ENCODE data around the gene TTF2. TPM values are rescaled to one million over a fixed set of nuclear protein-coding genes. Genes with fewer than 3 reads are reported as not detected.

The TTF2 gene
- total and polyA plus RNA-seq, 9 of the 15 experiments (the other 6 are each of a cell fraction or from before 2014, with no cell fraction given): 9.4 to 71.1 (median 42.1) TPM

GRCh38 chr1:117122330-117123025 lies 62.4 kb downstream of the TTF2 start (continued):
- TF ChIP-seq CBX1 (IDR thresholded peaks at IDR 0.05; ENCODE audit: low read depth) (no peak), ZEB2 (IDR thresholded peaks at IDR 0.05) (no peak), SP2 (IDR thresholded peaks at IDR 0.05; ENCODE audit: extremely low read depth, low read depth, low read length, poor library complexity, severe bottlenecking) (no peak), CHD7 (IDR thresholded peaks at IDR 0.05; ENCODE audit: low read depth, low read length) (no peak), NR2C1 (IDR thresholded peaks at IDR 0.05) (no peak), NR2C1 (tag; IDR thresholded peaks at IDR 0.05) (no peak), ELF4 (CRISPR knock-in tag; IDR thresholded peaks at IDR 0.05) (no peak), MXD1 (CRISPR knock-in tag; IDR thresholded peaks at IDR 0.05; ENCODE audit: borderline replicate concordance, poor library complexity, severe bottlenecking) (no peak), CBX8 (IDR thresholded peaks at IDR 0.05; ENCODE audit: borderline replicate concordance, extremely low read depth, low read depth, low read length, poor library complexity, severe bottlenecking) (no peak), E2F6 (IDR thresholded peaks at IDR 0.05; ENCODE audit: borderline replicate concordance in 1 of 2, extremely low read depth in 1 of 2, insufficient read depth in 1 of 2, insufficient read length in 1 of 2, low read depth in 1 of 2, low read length in 1 of 2, poor library complexity in 1 of 2, severe bottlenecking in 1 of 2) (no peak), SMAD4 (CRISPR knock-in tag; conservative IDR thresholded peaks at IDR 0.05) (no peak; the same call in 1 of the 2 replicates), U2AF2 (optimal IDR thresholded peaks at IDR 0.05; ENCODE audit: low read depth, low read length) (no peak)

Measured in K562 (cell line).